HL-60 (cell line): ENCODE data around the gene EFHC1.

Experiments used
- DNase-seq, 2 experiments: peaks; one replicate each; pipeline ENCODE4 v3.0.0-alpha.2; 2010 to 2020; ENCODE audit warnings: low read depth in 1 of 2, low spot score in 1 of 2
- H3K27ac ChIP-seq: fragments of 250-450 bp; sonication (Bioruptor Pico); replicated peaks from 2 replicates; pipeline ENCODE4 v1.5.1; 2020; ENCODE audit warnings: mild to moderate bottlenecking, moderate library complexity
- H3K27me3 ChIP-seq: fragments of 250-450 bp; sonication (Bioruptor Pico); 2 replicates; pipeline ENCODE4 v1.5.1; 2021; ENCODE audit warnings: mild to moderate bottlenecking, moderate library complexity; ENCODE audit not compliant: insufficient read depth, poor library complexity, severe bottlenecking
- H3K4me3 ChIP-seq: replicated peaks from 2 replicates; pipeline ENCODE4 v1.5.1; 2011; ENCODE audit warnings: mild to moderate bottlenecking, control low read depth, low read length; ENCODE audit not compliant: insufficient read depth
- CTCF ChIP-seq: IDR thresholded peaks from one replicate; pipeline ENCODE4 v1.5.1; 2011; ENCODE audit warnings: low read length, control low read depth, inconsistent platforms; ENCODE audit not compliant: insufficient read depth
- GABPA ChIP-seq: IDR thresholded peaks from 2 replicates; pipeline ENCODE4 v1.6.1; 2012; ENCODE audit warnings: low read depth
- POLR2AphosphoS5 ChIP-seq: IDR thresholded peaks from 2 replicates; pipeline ENCODE4 v1.6.1; 2012; ENCODE audit warnings: low read depth
- REST ChIP-seq: IDR thresholded peaks from 2 replicates; pipeline ENCODE4 v1.6.1; 2012; ENCODE audit warnings: low read depth; ENCODE audit not compliant: insufficient replicate concordance
- SPI1 ChIP-seq: IDR thresholded peaks from 2 replicates; pipeline ENCODE4 v1.6.1; 2012; ENCODE audit warnings: low read depth, mild to moderate bottlenecking, borderline replicate concordance
- long read RNA-seq: library from polyadenylated mRNA; unstranded; transcript quantifications from one replicate; pipeline ENCODE4 v2.0.0, GENCODE V29; 2020

The EFHC1 gene
- long read RNA-seq, full-length matches to known transcripts = 31 of 77 reads
- long read RNA-seq, partial matches to known transcripts = 28 of 77 reads
- long read RNA-seq, other reads (novel, unspliced or antisense) = 18 of 77 reads

- peak within 1 kb of the TSS; percentile 80 for H3K27ac ChIP-seq
- DNase-seq = peak; percentile 94 to 96
Measured at GRCh38 chr6:52419809-52420667, at the start of gene EFHC1. EFHC1 (plus strand) TSS chr6:52420342; CDS start chr6:52420411, 69 bp downstream.

GRCh38 chr6:52371656-52372191 lies 48.4 kb upstream of the EFHC1 start:
- Histone ChIP-seq H3K27me3 (no peaks in the 10 kb centered on the region), H3K27ac (no peak overlapping the region), H3K4me3 (no peak overlapping the region)
- TF ChIP-seq CTCF = no peak
- no peak for TF ChIP-seq SPI1
- no peak for TF ChIP-seq GABPA
- TF ChIP-seq REST = no peak
- TF ChIP-seq POLR2AphosphoS5 = no peak
- no peak for DNase-seq

More at GRCh38 chr6:52419809-52420667, at the start of gene EFHC1:
- no peaks in the 10 kb centered on the region for H3K27me3 ChIP-seq
- H3K4me3 ChIP-seq = peak within 1 kb of the TSS; percentile 84
- TF ChIP-seq GABPA (no peak), REST (peak; percentile 25), POLR2AphosphoS5 (peak; percentile 96), SPI1 (peak; percentile 45; the same call in 1 of the 2 replicates), CTCF (no peak)

- DNase-seq = no peak
- Histone ChIP-seq H3K27me3 (no peaks in the 10 kb centered on the region), H3K27ac (no peak overlapping the region), H3K4me3 (no peak overlapping the region)
- TF ChIP-seq POLR2AphosphoS5 (no peak), GABPA (no peak), SPI1 (no peak), CTCF (no peak), REST (no peak)
Measured at GRCh38 chr6:52373151-52373690, 46.9 kb upstream of the EFHC1 start.
